HepG2 (cell line): ENCODE measurements around the gene CHPF. TPM values are rescaled to one million over a fixed set of nuclear protein-coding genes. Genes with fewer than 3 reads are reported as not detected.

Experiments
- FOXA3 ChIP-seq: IDR thresholded peaks from 2 replicates; pipeline ENCODE4 v1.6.1; 2016; ENCODE audit warnings: missing genetic modification reagents, missing compliant biosample characterization
- HES4 ChIP-seq: sonication (generic); formaldehyde crosslinking; IDR thresholded peaks from 2 replicates; pipeline ENCODE4 v1.9.0; 2021; ENCODE audit warnings: mild to moderate bottlenecking, missing genetic modification reagents, borderline replicate concordance
- HOXA9 ChIP-seq: sonication (generic); formaldehyde crosslinking; IDR thresholded peaks from 2 replicates; pipeline ENCODE4 v1.8.1; 2022; ENCODE audit warnings: missing genetic modification reagents, mild to moderate bottlenecking, moderate library complexity, borderline replicate concordance
- IRX3 ChIP-seq: sonication (generic); formaldehyde crosslinking; IDR thresholded peaks from 2 replicates; pipeline ENCODE4 v1.8.1; 2023; ENCODE audit warnings: mild to moderate bottlenecking, low read depth, missing genetic modification reagents, borderline replicate concordance
- RARG ChIP-seq: sonication (generic); formaldehyde crosslinking; IDR thresholded peaks from 2 replicates; pipeline ENCODE4 v1.4.0; 2020; ENCODE audit warnings: low read depth, mild to moderate bottlenecking, missing genetic modification reagents
- RELA ChIP-seq: sonication (generic); formaldehyde crosslinking; IDR thresholded peaks from 2 replicates; pipeline ENCODE4 v1.4.0; 2020; ENCODE audit warnings: missing genetic modification reagents
- SMAD1 ChIP-seq: sonication (generic); formaldehyde crosslinking; IDR thresholded peaks from 2 replicates; pipeline ENCODE4 v1.4.0; 2020; ENCODE audit warnings: missing genetic modification reagents, low read depth, mild to moderate bottlenecking, borderline replicate concordance
- ZNF160 ChIP-seq: sonication (generic); formaldehyde crosslinking; IDR thresholded peaks from 2 replicates; pipeline ENCODE4 v1.8.0; 2022; ENCODE audit warnings: mild to moderate bottlenecking, inconsistent platforms, missing genetic modification reagents
- ZNF501 ChIP-seq: sonication (generic); formaldehyde crosslinking; IDR thresholded peaks from 2 replicates; pipeline ENCODE4 v1.5.1; 2020; ENCODE audit warnings: mild to moderate bottlenecking, moderate library complexity, missing genetic modification reagents
- ZNF563 ChIP-seq: sonication (generic); formaldehyde crosslinking; IDR thresholded peaks from 2 replicates; pipeline ENCODE4 v1.8.0; 2022; ENCODE audit warnings: mild to moderate bottlenecking, moderate library complexity, missing genetic modification reagents
- ZNF724P ChIP-seq: sonication (generic); formaldehyde crosslinking; IDR thresholded peaks from 2 replicates; pipeline ENCODE4 v1.8.0; 2022; ENCODE audit warnings: missing genetic modification reagents, borderline replicate concordance
- ZNF747 ChIP-seq: sonication (generic); formaldehyde crosslinking; IDR thresholded peaks from 2 replicates; pipeline ENCODE4 v1.8.1; 2023; ENCODE audit warnings: missing genetic modification reagents, mild to moderate bottlenecking, borderline replicate concordance
- ZNF780A ChIP-seq: sonication (generic); formaldehyde crosslinking; IDR thresholded peaks from 2 replicates; pipeline ENCODE4 v1.8.0; 2022; ENCODE audit warnings: mild to moderate bottlenecking, missing genetic modification reagents, moderate library complexity
- ZNF841 ChIP-seq: sonication (generic); formaldehyde crosslinking; IDR thresholded peaks from 2 replicates; pipeline ENCODE4 v1.8.1; 2023; ENCODE audit warnings: missing genetic modification reagents, borderline replicate concordance
- polyA plus RNA-seq, 8 experiments: library from polyadenylated mRNA; depleted of rRNA in 3 of 8; stranded (reverse) in 7 of 8; unstranded in 1 of 8; fragments of >200 nt; fragmentation: Illumina TruSeq in 4 of 8; extraction: Trizol in 4 of 8; gene quantifications; 2 replicates each; pipeline versions ENCODE4 v1.2.1 to v1.2.3, GENCODE V29; 2011 to 2016; ENCODE audit warnings: low read depth in 4 of 8, missing spikeins in 1 of 8, mixed read lengths in 1 of 8; ENCODE audit not compliant: insufficient read depth in 1 of 8
- total RNA-seq, 5 experiments: library from RNA; depleted of rRNA; stranded (reverse); fragments of >200 nt; fragmentation: Illumina TruSeq; extraction: Trizol; gene quantifications; 2 replicates each; pipeline ENCODE4 v1.2.3, GENCODE V29; 2016; ENCODE audit warnings: low read depth in 1 of 5
- TF ChIP-seq, protein P1 (sequence below): sonication (generic); formaldehyde crosslinking; IDR thresholded peaks from 2 replicates; pipeline ENCODE4 v1.4.0; 2020; ENCODE audit warnings: missing genetic modification reagents, borderline replicate concordance
- TF ChIP-seq, protein P2 (sequence below): sonication (generic); formaldehyde crosslinking; IDR thresholded peaks from 2 replicates; pipeline ENCODE4 v1.5.0; 2020; ENCODE audit warnings: mild to moderate bottlenecking, missing genetic modification reagents
- TF ChIP-seq, protein P3 (sequence below): sonication (generic); formaldehyde crosslinking; IDR thresholded peaks from 2 replicates; pipeline ENCODE4 v1.9.0; 2021; ENCODE audit warnings: mild to moderate bottlenecking, missing genetic modification reagents
- TF ChIP-seq, protein P4 (sequence below): sonication (generic); formaldehyde crosslinking; conservative IDR thresholded peaks from 2 replicates; pipeline ENCODE4 v1.4.0; 2020; ENCODE audit warnings: missing genetic modification reagents

Gene CHPF
- total and polyA plus RNA-seq, 2 of the 13 experiments (the other 11 are each of a cell fraction or from before 2014, with no cell fraction given): 79.6 to 111 TPM

DNA sequence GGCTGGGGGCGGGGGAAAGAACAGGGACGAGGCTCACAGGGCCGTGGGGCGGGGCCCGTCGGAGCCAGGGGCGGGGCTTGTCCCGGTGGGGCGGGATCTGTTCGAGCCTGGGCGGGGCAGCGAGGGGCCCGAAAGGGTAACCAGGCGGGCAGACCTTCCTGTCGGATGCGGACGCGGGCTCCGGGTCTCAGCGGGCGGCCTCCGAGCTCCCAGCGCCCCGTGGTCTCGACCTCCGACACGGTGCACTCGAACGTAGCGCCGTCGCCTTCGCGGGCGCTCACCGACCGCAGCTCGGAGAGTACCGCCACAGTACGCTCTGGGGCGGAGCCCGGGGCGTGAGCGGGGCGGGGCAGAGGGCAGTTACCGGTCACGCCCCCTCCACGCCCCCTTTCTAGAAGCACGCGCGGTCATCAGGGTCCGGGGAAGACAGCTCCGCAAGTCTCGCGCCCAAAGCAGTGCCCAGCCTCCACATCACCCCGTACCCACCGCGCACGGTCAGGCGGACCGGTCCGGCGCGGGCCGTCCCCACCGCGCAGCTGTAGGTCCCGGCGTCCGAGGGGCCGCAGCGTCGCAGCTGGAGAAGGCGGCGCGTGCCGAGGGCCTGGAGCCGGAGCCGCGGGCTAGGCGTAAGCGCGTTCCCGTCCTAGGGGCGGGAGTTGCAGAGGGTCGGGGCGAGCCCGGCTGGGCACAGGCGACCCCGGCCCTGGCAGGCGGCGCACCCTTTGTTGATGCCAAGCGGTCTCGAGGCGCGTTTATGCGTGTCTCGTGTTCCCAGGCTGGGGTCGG, 9.0 kb upstream of the CHPF start (continued):
- TF ChIP-seq, protein P1, sequence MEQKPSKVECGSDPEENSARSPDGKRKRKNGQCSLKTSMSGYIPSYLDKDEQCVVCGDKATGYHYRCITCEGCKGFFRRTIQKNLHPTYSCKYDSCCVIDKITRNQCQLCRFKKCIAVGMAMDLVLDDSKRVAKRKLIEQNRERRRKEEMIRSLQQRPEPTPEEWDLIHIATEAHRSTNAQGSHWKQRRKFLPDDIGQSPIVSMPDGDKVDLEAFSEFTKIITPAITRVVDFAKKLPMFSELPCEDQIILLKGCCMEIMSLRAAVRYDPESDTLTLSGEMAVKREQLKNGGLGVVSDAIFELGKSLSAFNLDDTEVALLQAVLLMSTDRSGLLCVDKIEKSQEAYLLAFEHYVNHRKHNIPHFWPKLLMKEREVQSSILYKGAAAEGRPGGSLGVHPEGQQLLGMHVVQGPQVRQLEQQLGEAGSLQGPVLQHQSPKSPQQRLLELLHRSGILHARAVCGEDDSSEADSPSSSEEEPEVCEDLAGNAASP (CRISPR knock-in tag): 0 out of 2 replicates have a peak, but pooled peaks have one; percentile 24
- TF ChIP-seq, protein P2, sequence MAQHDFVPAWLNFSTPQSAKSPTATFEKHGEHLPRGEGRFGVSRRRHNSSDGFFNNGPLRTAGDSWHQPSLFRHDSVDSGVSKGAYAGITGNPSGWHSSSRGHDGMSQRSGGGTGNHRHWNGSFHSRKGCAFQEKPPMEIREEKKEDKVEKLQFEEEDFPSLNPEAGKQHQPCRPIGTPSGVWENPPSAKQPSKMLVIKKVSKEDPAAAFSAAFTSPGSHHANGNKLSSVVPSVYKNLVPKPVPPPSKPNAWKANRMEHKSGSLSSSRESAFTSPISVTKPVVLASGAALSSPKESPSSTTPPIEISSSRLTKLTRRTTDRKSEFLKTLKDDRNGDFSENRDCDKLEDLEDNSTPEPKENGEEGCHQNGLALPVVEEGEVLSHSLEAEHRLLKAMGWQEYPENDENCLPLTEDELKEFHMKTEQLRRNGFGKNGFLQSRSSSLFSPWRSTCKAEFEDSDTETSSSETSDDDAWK (CRISPR knock-in tag): no peak
- no peak; the same call in 1 of the 2 replicates for TF ChIP-seq IRX3 (CRISPR knock-in tag)
- no peak; the same call in 1 of the 2 replicates for TF ChIP-seq ZNF724P (CRISPR knock-in tag)
- TF ChIP-seq ZNF160 (CRISPR knock-in tag): no peak; the same call in none of the 2 replicates
- TF ChIP-seq, protein P3, sequence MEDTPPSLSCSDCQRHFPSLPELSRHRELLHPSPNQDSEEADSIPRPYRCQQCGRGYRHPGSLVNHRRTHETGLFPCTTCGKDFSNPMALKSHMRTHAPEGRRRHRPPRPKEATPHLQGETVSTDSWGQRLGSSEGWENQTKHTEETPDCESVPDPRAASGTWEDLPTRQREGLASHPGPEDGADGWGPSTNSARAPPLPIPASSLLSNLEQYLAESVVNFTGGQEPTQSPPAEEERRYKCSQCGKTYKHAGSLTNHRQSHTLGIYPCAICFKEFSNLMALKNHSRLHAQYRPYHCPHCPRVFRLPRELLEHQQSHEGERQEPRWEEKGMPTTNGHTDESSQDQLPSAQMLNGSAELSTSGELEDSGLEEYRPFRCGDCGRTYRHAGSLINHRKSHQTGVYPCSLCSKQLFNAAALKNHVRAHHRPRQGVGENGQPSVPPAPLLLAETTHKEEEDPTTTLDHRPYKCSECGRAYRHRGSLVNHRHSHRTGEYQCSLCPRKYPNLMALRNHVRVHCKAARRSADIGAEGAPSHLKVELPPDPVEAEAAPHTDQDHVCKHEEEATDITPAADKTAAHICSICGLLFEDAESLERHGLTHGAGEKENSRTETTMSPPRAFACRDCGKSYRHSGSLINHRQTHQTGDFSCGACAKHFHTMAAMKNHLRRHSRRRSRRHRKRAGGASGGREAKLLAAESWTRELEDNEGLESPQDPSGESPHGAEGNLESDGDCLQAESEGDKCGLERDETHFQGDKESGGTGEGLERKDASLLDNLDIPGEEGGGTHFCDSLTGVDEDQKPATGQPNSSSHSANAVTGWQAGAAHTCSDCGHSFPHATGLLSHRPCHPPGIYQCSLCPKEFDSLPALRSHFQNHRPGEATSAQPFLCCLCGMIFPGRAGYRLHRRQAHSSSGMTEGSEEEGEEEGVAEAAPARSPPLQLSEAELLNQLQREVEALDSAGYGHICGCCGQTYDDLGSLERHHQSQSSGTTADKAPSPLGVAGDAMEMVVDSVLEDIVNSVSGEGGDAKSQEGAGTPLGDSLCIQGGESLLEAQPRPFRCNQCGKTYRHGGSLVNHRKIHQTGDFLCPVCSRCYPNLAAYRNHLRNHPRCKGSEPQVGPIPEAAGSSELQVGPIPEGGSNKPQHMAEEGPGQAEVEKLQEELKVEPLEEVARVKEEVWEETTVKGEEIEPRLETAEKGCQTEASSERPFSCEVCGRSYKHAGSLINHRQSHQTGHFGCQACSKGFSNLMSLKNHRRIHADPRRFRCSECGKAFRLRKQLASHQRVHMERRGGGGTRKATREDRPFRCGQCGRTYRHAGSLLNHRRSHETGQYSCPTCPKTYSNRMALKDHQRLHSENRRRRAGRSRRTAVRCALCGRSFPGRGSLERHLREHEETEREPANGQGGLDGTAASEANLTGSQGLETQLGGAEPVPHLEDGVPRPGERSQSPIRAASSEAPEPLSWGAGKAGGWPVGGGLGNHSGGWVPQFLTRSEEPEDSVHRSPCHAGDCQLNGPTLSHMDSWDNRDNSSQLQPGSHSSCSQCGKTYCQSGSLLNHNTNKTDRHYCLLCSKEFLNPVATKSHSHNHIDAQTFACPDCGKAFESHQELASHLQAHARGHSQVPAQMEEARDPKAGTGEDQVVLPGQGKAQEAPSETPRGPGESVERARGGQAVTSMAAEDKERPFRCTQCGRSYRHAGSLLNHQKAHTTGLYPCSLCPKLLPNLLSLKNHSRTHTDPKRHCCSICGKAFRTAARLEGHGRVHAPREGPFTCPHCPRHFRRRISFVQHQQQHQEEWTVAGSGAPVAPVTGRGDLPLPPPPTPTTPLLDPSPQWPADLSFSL (CRISPR knock-in tag): no peak
- 0 out of 2 replicates have a peak, but pooled peaks have one; percentile 52 for TF ChIP-seq ZNF841 (CRISPR knock-in tag)
- 0 out of 2 replicates have a peak, but pooled peaks have one; percentile 47 for TF ChIP-seq ZNF780A (CRISPR knock-in tag)
- TF ChIP-seq HES4: peak; percentile 81
- TF ChIP-seq FOXA3 (CRISPR knock-in tag): peak; percentile 30; the same call in 1 of the 2 replicates
- TF ChIP-seq ZNF747 (CRISPR knock-in tag): peak; percentile 96
- TF ChIP-seq ZNF563 (CRISPR knock-in tag): peak; percentile 81
- peak; percentile 94 for TF ChIP-seq ZNF501 (CRISPR knock-in tag)
- TF ChIP-seq HOXA9: no peak
- TF ChIP-seq RELA (CRISPR knock-in tag): peak; percentile 22; the same call in 1 of the 2 replicates
- TF ChIP-seq SMAD1: peak; percentile 85
- TF ChIP-seq, protein P4, sequence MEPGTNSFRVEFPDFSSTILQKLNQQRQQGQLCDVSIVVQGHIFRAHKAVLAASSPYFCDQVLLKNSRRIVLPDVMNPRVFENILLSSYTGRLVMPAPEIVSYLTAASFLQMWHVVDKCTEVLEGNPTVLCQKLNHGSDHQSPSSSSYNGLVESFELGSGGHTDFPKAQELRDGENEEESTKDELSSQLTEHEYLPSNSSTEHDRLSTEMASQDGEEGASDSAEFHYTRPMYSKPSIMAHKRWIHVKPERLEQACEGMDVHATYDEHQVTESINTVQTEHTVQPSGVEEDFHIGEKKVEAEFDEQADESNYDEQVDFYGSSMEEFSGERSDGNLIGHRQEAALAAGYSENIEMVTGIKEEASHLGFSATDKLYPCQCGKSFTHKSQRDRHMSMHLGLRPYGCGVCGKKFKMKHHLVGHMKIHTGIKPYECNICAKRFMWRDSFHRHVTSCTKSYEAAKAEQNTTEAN: no peak
- TF ChIP-seq RARG (CRISPR knock-in tag): no peak
